H9 (cell line): ENCODE measurements around the gene RFNG. TPM values are rescaled to one million over a fixed set of nuclear protein-coding genes. Genes with fewer than 3 reads are reported as not detected.

ENCODE experiments used
- DNase-seq: peaks from one replicate; pipeline ENCODE4 v3.0.0-alpha.2; 2017
- H2AFZ ChIP-seq: one replicate; pipeline ENCODE4 v1.6.1; 2013; ENCODE audit warnings: mild to moderate bottlenecking, low read length, control low read depth, moderate library complexity
- H2AK5ac ChIP-seq: 2 replicates; pipeline ENCODE4 v1.6.1; 2013; ENCODE audit warnings: low read length, control low read depth, mixed read lengths; ENCODE audit not compliant: insufficient read length
- H2BK120ac ChIP-seq: one replicate; pipeline ENCODE4 v1.6.1; 2013; ENCODE audit warnings: low read depth, mild to moderate bottlenecking, low read length, control low read depth, inconsistent platforms; ENCODE audit not compliant: poor library complexity, severe bottlenecking
- H2BK12ac ChIP-seq: 2 replicates; pipeline ENCODE4 v1.6.1; 2013; ENCODE audit warnings: low read length, control low read depth, mixed read lengths, low read depth; ENCODE audit not compliant: insufficient read length
- H2BK15ac ChIP-seq: 2 replicates; pipeline ENCODE4 v1.6.1; 2013; ENCODE audit warnings: low read depth, low read length, control low read depth
- H2BK20ac ChIP-seq: one replicate; pipeline ENCODE4 v1.6.1; 2013; ENCODE audit warnings: low read depth, mild to moderate bottlenecking, low read length, control low read depth, inconsistent platforms; ENCODE audit not compliant: poor library complexity, severe bottlenecking
- H2BK5ac ChIP-seq: 2 replicates; pipeline ENCODE4 v1.6.1; 2013; ENCODE audit warnings: low read length, control low read depth, mixed read lengths; ENCODE audit not compliant: insufficient read length
- H3K14ac ChIP-seq: 2 replicates; pipeline ENCODE4 v1.6.1; 2013; ENCODE audit warnings: low read length, control low read depth; ENCODE audit not compliant: insufficient read depth
- H3K18ac ChIP-seq: 2 replicates; pipeline ENCODE4 v1.6.1; 2013; ENCODE audit warnings: low read depth, mild to moderate bottlenecking, mixed read lengths, low read length, control low read depth; ENCODE audit not compliant: insufficient read length
- H3K23ac ChIP-seq: 2 replicates; pipeline ENCODE4 v1.6.1; 2013; ENCODE audit warnings: low read length, control low read depth, mixed read lengths, low read depth; ENCODE audit not compliant: insufficient read length
- H3K23me2 ChIP-seq: 2 replicates; pipeline ENCODE4 v1.6.1; 2013; ENCODE audit warnings: low read depth, mild to moderate bottlenecking, mixed read lengths, low read length, control low read depth; ENCODE audit not compliant: insufficient read length, poor library complexity, severe bottlenecking
- H3K27ac ChIP-seq: 2 replicates; pipeline ENCODE4 v1.5.1; 2013; ENCODE audit warnings: low read length, control low read depth, mixed read lengths, low read depth; ENCODE audit not compliant: insufficient read length
- H3K27me3 ChIP-seq: 2 replicates; pipeline ENCODE4 v1.6.1; 2013; ENCODE audit warnings: low read length, control low read depth, inconsistent platforms; ENCODE audit not compliant: insufficient read depth
- H3K4ac ChIP-seq: 2 replicates; pipeline ENCODE4 v1.6.1; 2013; ENCODE audit warnings: low read depth, mild to moderate bottlenecking, control low read depth, inconsistent platforms, low read length, moderate library complexity
- H3K4me1 ChIP-seq: 2 replicates; pipeline ENCODE4 v1.6.1; 2013; ENCODE audit warnings: low read length, control low read depth, inconsistent platforms; ENCODE audit not compliant: insufficient read depth
- H3K4me2 ChIP-seq: 2 replicates; pipeline ENCODE4 v1.6.1; 2013; ENCODE audit warnings: low read length, control low read depth, mixed read lengths; ENCODE audit not compliant: insufficient read length, insufficient read depth
- H3K56ac ChIP-seq: 2 replicates; pipeline ENCODE4 v1.6.1; 2013; ENCODE audit warnings: low read depth, mild to moderate bottlenecking, mixed read lengths, low read length, control low read depth; ENCODE audit not compliant: insufficient read length
- H3K79me1 ChIP-seq: 2 replicates; pipeline ENCODE4 v1.6.1; 2013; ENCODE audit warnings: low read depth, mild to moderate bottlenecking, moderate library complexity, low read length, control low read depth, inconsistent platforms; ENCODE audit not compliant: insufficient read depth, poor library complexity, severe bottlenecking
- H3K79me2 ChIP-seq: 2 replicates; pipeline ENCODE4 v1.6.1; 2013; ENCODE audit warnings: low read length, control low read depth, inconsistent platforms; ENCODE audit not compliant: insufficient read depth
- H3K9ac ChIP-seq: 2 replicates; pipeline ENCODE4 v1.6.1; 2013; ENCODE audit warnings: low read length, control low read depth, mixed read lengths; ENCODE audit not compliant: insufficient read length; ENCODE audit errors: extremely low read depth
- H3K9me3 ChIP-seq: one replicate; pipeline ENCODE4 v1.6.1; 2013; ENCODE audit warnings: low read depth, low read length, inconsistent platforms; ENCODE audit not compliant: control insufficient read depth
- H3T11ph ChIP-seq: one replicate; pipeline ENCODE4 v1.6.1; 2013; ENCODE audit warnings: mild to moderate bottlenecking, low read length, control low read depth, inconsistent platforms
- H4K20me1 ChIP-seq: one replicate; pipeline ENCODE4 v1.6.1; 2013; ENCODE audit not compliant: control insufficient read depth, insufficient read length, insufficient read depth
- H4K5ac ChIP-seq: 2 replicates; pipeline ENCODE4 v1.6.1; 2013; ENCODE audit warnings: low read depth, mild to moderate bottlenecking, mixed read lengths, low read length, control low read depth; ENCODE audit not compliant: insufficient read length
- H4K8ac ChIP-seq: replicated peaks from 2 replicates; pipeline ENCODE4 v1.6.1; 2013; ENCODE audit warnings: low read length, control low read depth, mixed read lengths, low read depth; ENCODE audit not compliant: insufficient read length
- H4K91ac ChIP-seq: 2 replicates; pipeline ENCODE4 v1.6.1; 2013; ENCODE audit warnings: low read depth, mild to moderate bottlenecking, moderate library complexity, mixed read lengths, low read length, control low read depth; ENCODE audit not compliant: insufficient read length
- H3K27ac Mint-ChIP-seq, 3 experiments: 2 replicates in 2 of 3; 3 replicates in 1 of 3; pipeline ENCODE4 v1.8.0; 2020 to 2021; ENCODE audit warnings: mixed read lengths in 3 of 3, mild to moderate bottlenecking in 1 of 3, moderate library complexity in 1 of 3
- H3K27me3 Mint-ChIP-seq: 2 replicates; pipeline ENCODE4 v1.8.0; 2021; ENCODE audit warnings: low read depth, mild to moderate bottlenecking, moderate library complexity, mixed read lengths
- H3K36me3 Mint-ChIP-seq, 3 experiments: 2 replicates in 2 of 3; 3 replicates in 1 of 3; pipeline ENCODE4 v1.8.0; 2020 to 2021; ENCODE audit warnings: low read depth in 3 of 3, mixed read lengths in 3 of 3; ENCODE audit not compliant: insufficient read depth in 1 of 3
- H3K4me1 Mint-ChIP-seq, 2 experiments: 2 replicates each; pipeline ENCODE4 v1.8.0; 2020; ENCODE audit warnings: mixed read lengths in 2 of 2
- H3K4me3 Mint-ChIP-seq, 2 experiments: 2 replicates in 1 of 2; 3 replicates in 1 of 2; pipeline ENCODE4 v1.8.0; 2020 to 2021; ENCODE audit warnings: mild to moderate bottlenecking in 2 of 2, mixed read lengths in 2 of 2, moderate library complexity in 1 of 2
- H3K9me3 Mint-ChIP-seq, 2 experiments: 2 replicates in 1 of 2; 3 replicates in 1 of 2; pipeline ENCODE4 v1.8.0; 2020; ENCODE audit warnings: mild to moderate bottlenecking in 2 of 2, mixed read lengths in 2 of 2, moderate library complexity in 1 of 2
- CTCF ChIP-seq: fragments of 200-600 bp; sonication (generic); conservative IDR thresholded peaks from 3 replicates; pipeline ENCODE4 v1.8.0; 2021; ENCODE audit warnings: antibody characterized with exemption, mild to moderate bottlenecking
- WGBS: extraction: QIAGEN DNeasy Blood & Tissue Kit; methylation state at CpG from one replicate; pipeline ENCODE4 v1.1.7; 2013; ENCODE audit warnings: missing lambda C conversion rate, low lambda C conversion rate, mixed read lengths; ENCODE audit not compliant: insufficient read length; ENCODE audit errors: extremely low coverage; 5-methylcytosine and 5-hydroxymethylcytosine counted together
- total RNA-seq: library from RNA; stranded (reverse); gene quantifications from 2 replicates; pipeline ENCODE4 v1.2.1, GENCODE V29; 2021

The RFNG gene
- total RNA-seq, 1 experiment from 2014 or later, result 34.0 TPM

DNA sequence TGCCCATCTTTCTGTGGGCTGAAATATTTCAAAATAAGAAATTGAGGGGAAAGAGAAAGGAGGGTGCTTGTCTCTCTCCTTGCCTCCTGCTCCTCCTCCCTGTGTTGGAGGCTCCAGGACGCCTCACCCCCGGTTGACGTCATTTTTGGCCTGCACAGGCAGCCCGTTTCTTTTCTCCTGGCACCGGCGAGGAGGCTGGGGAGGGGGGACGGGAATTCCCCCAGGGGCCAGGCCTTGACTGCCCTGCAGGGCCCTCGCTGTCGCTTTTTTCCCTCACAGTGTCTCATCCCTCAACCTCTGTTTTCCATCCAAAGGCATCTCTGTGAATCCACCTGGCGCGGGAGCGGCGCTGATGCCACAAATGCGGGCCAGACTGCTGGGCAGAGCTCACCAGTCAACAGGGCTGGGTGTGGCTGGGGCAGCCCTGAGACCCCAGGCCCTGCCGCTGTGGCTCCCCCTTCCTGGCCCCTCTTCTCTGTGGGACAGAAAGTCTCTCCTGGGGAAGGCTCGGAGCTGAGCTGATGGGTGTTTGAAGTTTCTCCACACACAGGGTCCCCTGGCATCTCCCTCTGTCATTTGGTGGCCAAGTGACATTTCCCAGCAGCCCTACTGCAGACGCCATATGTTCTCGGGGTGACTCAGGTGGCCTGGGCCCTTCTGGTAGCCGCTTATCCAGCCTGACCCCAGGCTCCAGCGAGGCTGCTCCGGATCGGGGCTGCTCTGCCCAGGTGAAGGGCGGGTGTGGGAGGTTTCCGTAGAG is 45.0 kb downstream of the RFNG start:
- Histone ChIP-seq H3K9me3 (no peaks in the 10 kb centered on the region), H3K4me2 (no peak overlapping the region), H2BK20ac (no peak overlapping the region), H4K20me1 (no peaks in the 10 kb centered on the region), H4K5ac (no peak overlapping the region), H3K9ac (no peak overlapping the region), H2BK15ac (no peak overlapping the region), H3K27me3 (no peaks in the 10 kb centered on the region), H2AFZ (no peak overlapping the region), H3K23me2 (no peaks in the 10 kb centered on the region), H3K56ac (no peak overlapping the region), H2BK5ac (no peak overlapping the region), H3T11ph (no peak overlapping the region), H2BK12ac (no peak overlapping the region), H3K27ac (no peak overlapping the region), H3K4me1 (no peaks in the 10 kb centered on the region), H4K91ac (no peak overlapping the region), H3K14ac (no peak overlapping the region), H3K4ac (no peak overlapping the region), H4K8ac (no peak overlapping the region), H2AK5ac (no peak overlapping the region), H2BK120ac (no peak overlapping the region), H3K79me2 (no peaks in the 10 kb centered on the region), H3K79me1 (no peaks in the 10 kb centered on the region), H3K18ac (no peak overlapping the region), H3K23ac (no peak overlapping the region)
- Mint-ChIP-seq H3K27ac (peak overlapping the region in 1 of 3 experiments; percentile 63; a peak in 1 of 7 replicates), H3K9me3 (no peaks in the 10 kb centered on the region), H3K4me3 (no peak overlapping the region), H3K4me1 (no peaks in the 10 kb centered on the region), H3K36me3 (no peaks in the 10 kb centered on the region), H3K27me3 (no peaks in the 10 kb centered on the region; the same call in 1 of the 2 replicates)
- no peak for TF ChIP-seq CTCF
- no peak for DNase-seq
- WGBS, result no CpG with 5 or more reads among the region's 24 CpGs
